ENCODE data around the gene FHIT. TPM values are rescaled to one million over a fixed set of nuclear protein-coding genes. Genes with fewer than 3 reads are reported as not detected.

Gene FHIT
- total and polyA plus RNA-seq, 4 donors = 2.6 to 21.3 (median 8.7) TPM

GRCh38 chr3:61093364-61093763, 157.9 kb downstream of the FHIT start:
- DNase-seq (no peak), ATAC-seq (ENCODE audit: insufficient read depth, low FRiP score) (no peak)
- Histone ChIP-seq H3K27me3 (ENCODE audit: control insufficient read depth in 3 of 3, insufficient read depth in 3 of 3, low read length in 2 of 3) (no peaks in the 10 kb centered on the region), H3K27ac (ENCODE audit: low read depth in 1 of 2, low read length in 1 of 2) (no peak overlapping the region), H3K9me3 (ENCODE audit: control insufficient read depth in 4 of 4, insufficient read depth in 3 of 4, low read length in 3 of 4) (no peaks in the 10 kb centered on the region), H3K4me3 (no peak overlapping the region), H3K4me1 (ENCODE audit: control insufficient read depth in 5 of 5, insufficient read depth in 5 of 5, low read length in 5 of 5) (peaks cover 0 to 8% (median 0%) of the 10 kb centered on the region in 5 donors), H3K36me3 (ENCODE audit: control insufficient read depth in 4 of 4, insufficient read depth in 4 of 4, low read length in 4 of 4) (no peaks in the 10 kb centered on the region), H3K9ac (ENCODE audit: insufficient read depth in 1 of 2, low read length in 2 of 2) (no peak overlapping the region)
- 75 to 85% methylated on average over 2 of the region's 2 CpGs for WGBS, 2 donors
- TF ChIP-seq, protein P1, sequence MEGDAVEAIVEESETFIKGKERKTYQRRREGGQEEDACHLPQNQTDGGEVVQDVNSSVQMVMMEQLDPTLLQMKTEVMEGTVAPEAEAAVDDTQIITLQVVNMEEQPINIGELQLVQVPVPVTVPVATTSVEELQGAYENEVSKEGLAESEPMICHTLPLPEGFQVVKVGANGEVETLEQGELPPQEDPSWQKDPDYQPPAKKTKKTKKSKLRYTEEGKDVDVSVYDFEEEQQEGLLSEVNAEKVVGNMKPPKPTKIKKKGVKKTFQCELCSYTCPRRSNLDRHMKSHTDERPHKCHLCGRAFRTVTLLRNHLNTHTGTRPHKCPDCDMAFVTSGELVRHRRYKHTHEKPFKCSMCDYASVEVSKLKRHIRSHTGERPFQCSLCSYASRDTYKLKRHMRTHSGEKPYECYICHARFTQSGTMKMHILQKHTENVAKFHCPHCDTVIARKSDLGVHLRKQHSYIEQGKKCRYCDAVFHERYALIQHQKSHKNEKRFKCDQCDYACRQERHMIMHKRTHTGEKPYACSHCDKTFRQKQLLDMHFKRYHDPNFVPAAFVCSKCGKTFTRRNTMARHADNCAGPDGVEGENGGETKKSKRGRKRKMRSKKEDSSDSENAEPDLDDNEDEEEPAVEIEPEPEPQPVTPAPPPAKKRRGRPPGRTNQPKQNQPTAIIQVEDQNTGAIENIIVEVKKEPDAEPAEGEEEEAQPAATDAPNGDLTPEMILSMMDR (IDR thresholded peaks at IDR 0.05; ENCODE audit: control extremely low read depth, extremely low read depth) = no peak

DNA sequence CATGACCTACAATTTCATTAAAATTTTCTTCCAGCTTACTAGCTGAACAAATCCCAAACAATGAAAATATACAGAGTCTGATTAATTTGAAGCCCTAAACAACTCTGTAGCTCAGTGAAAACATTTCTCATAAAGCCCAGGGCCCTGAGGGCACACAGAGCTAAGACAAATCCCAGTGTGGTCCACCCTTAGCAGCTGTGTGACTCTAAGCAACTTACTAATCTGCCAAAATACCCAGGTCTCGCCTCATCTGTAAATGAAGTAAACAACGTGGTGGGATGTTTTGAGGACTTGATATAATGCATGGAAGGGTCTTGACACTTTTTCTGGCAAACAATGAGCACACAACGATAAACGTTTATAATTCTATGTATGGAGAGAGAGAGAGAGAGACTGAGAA, 158.4 kb downstream of the FHIT start:
- TF ChIP-seq, protein P1 (IDR thresholded peaks at IDR 0.05; ENCODE audit: control extremely low read depth, extremely low read depth) = no peak
- DNase-seq (peak in 1 of 3 donors; percentile 4), ATAC-seq (ENCODE audit: insufficient read depth, low FRiP score) (no peak)
- Histone ChIP-seq H3K4me3 (no peak overlapping the region), H3K9ac (ENCODE audit: insufficient read depth in 1 of 2, low read length in 2 of 2) (no peak overlapping the region), H3K9me3 (ENCODE audit: control insufficient read depth in 4 of 4, insufficient read depth in 3 of 4, low read length in 3 of 4) (no peaks in the 10 kb centered on the region), H3K4me1 (ENCODE audit: control insufficient read depth in 5 of 5, insufficient read depth in 5 of 5, low read length in 5 of 5) (peaks cover 0 to 8% (median 0%) of the 10 kb centered on the region in 5 donors), H3K27ac (ENCODE audit: low read depth in 1 of 2, low read length in 1 of 2) (no peak overlapping the region), H3K36me3 (ENCODE audit: control insufficient read depth in 4 of 4, insufficient read depth in 4 of 4, low read length in 4 of 4) (no peaks in the 10 kb centered on the region), H3K27me3 (ENCODE audit: control insufficient read depth in 3 of 3, insufficient read depth in 3 of 3, low read length in 2 of 3) (no peaks in the 10 kb centered on the region)
- 67 to 79% methylated on average over 4 of the region's 4 CpGs for WGBS, 2 donors

- no peak overlapping the region for H3K27ac ChIP-seq (ENCODE audit: low read depth in 1 of 2, low read length in 1 of 2)
- H3K4me1 ChIP-seq (ENCODE audit: control insufficient read depth in 5 of 5, insufficient read depth in 5 of 5, low read length in 5 of 5) = peaks cover 0 to 8% (median 0%) of the 10 kb centered on the region in 5 donors
- ATAC-seq (ENCODE audit: insufficient read depth, low FRiP score) = no peak
- no peak overlapping the region for H3K4me3 ChIP-seq
- TF ChIP-seq, protein P1 (IDR thresholded peaks at IDR 0.05; ENCODE audit: control extremely low read depth, extremely low read depth) = no peak
- no peaks in the 10 kb centered on the region for H3K9me3 ChIP-seq (ENCODE audit: control insufficient read depth in 4 of 4, insufficient read depth in 3 of 4, low read length in 3 of 4)
- no peaks in the 10 kb centered on the region for H3K36me3 ChIP-seq (ENCODE audit: control insufficient read depth in 4 of 4, insufficient read depth in 4 of 4, low read length in 4 of 4)
- DNase-seq = peak in 2 of 3 donors; percentile 28 to 35
- WGBS, 2 donors = 60 to 71% methylated on average over 6 of the region's 6 CpGs
- H3K9ac ChIP-seq (ENCODE audit: insufficient read depth in 1 of 2, low read length in 2 of 2) = no peak overlapping the region
- no peaks in the 10 kb centered on the region for H3K27me3 ChIP-seq (ENCODE audit: control insufficient read depth in 3 of 3, insufficient read depth in 3 of 3, low read length in 2 of 3)
Measured at GRCh38 chr3:61090389-61091169, 160.7 kb downstream of the FHIT start.

Data from lung (tissue), 12 donors.